ENCODE measurements around the gene FIP1L1.

The FIP1L1 gene

DNA sequence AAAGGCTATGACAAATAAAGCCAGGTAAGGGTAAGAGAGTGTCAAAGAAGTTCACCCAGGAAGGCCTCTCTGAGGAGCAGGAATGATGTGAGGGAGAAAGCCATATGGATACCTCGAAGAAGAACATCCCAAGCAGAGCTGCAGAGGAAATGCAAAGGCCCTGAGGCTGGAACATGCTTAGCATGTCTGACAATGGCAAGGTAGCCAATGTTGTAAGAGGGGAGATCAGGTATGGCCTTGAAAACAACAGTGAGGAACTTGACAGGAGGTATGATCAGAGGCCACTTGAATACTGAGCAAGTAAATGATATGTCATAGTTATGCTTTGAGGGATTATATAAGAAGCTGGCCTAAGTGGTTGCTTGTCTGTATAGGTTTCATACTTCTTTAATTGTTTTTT, 15.3 kb upstream of the FIP1L1 start:
- Histone ChIP-seq H3K4me3 (ENCODE audit: insufficient read depth, low read length, poor library complexity, severe bottlenecking) (no peak overlapping the region), H4K20me1 (ENCODE audit: low read depth, low read length) (no peaks in the 10 kb centered on the region), H3K27ac (ENCODE audit: low read depth, low read length) (no peak overlapping the region), H3K27me3 (ENCODE audit: low read length) (no peaks in the 10 kb centered on the region), H3K9me2 (replicated peaks; ENCODE audit: insufficient read depth, low read length) (no peaks in the 10 kb centered on the region), H2AFZ (ENCODE audit: low read depth, low read length, severe bottlenecking) (no peak overlapping the region), H3K79me2 (ENCODE audit: insufficient read depth, low read length) (peaks cover 57% of the 10 kb centered on the region), H3K36me3 (ENCODE audit: low read length) (no peaks in the 10 kb centered on the region), H3K9ac (ENCODE audit: low read length) (no peak overlapping the region), H3K4me2 (ENCODE audit: low read depth, low read length, poor library complexity, severe bottlenecking) (peak overlapping the region; percentile 96), H3K9me3 (ENCODE audit: insufficient read depth, low read length) (no peaks in the 10 kb centered on the region), H3F3A (ENCODE audit: insufficient read depth) (no peaks in the 10 kb centered on the region)
- TF ChIP-seq EZH2phosphoT487 (conservative IDR thresholded peaks at IDR 0.05; ENCODE audit: low read length) = no peak
- TF ChIP-seq, protein P1, sequence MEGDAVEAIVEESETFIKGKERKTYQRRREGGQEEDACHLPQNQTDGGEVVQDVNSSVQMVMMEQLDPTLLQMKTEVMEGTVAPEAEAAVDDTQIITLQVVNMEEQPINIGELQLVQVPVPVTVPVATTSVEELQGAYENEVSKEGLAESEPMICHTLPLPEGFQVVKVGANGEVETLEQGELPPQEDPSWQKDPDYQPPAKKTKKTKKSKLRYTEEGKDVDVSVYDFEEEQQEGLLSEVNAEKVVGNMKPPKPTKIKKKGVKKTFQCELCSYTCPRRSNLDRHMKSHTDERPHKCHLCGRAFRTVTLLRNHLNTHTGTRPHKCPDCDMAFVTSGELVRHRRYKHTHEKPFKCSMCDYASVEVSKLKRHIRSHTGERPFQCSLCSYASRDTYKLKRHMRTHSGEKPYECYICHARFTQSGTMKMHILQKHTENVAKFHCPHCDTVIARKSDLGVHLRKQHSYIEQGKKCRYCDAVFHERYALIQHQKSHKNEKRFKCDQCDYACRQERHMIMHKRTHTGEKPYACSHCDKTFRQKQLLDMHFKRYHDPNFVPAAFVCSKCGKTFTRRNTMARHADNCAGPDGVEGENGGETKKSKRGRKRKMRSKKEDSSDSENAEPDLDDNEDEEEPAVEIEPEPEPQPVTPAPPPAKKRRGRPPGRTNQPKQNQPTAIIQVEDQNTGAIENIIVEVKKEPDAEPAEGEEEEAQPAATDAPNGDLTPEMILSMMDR (IDR thresholded peaks at IDR 0.05; ENCODE audit: insufficient read depth, low read length, poor library complexity, severe bottlenecking) = no peak

DNA sequence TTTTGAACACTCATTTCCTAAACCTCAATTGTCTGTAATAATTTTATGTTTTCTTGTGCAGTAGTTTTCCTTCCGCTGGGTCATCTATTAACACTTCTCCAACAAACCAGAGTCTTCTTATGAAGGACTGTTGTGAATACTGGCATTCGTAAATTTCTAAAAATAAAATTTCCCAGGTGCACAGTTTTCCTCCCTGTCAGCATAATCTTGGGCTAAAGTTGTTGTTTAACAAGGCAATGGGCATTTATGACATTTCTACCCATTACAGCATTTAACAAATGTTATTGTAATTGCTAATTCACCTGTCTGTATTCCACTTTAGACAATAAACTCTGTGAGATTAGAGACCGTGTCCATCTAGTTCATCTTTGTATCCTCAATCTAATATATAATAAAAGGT, 12.8 kb upstream of the FIP1L1 start:
- Histone ChIP-seq H3K27ac (ENCODE audit: low read depth, low read length) (no peak overlapping the region), H3K36me3 (ENCODE audit: low read length) (no peaks in the 10 kb centered on the region), H3K79me2 (ENCODE audit: insufficient read depth, low read length) (peaks cover 48% of the 10 kb centered on the region), H3K4me3 (ENCODE audit: insufficient read depth, low read length, poor library complexity, severe bottlenecking) (peak overlapping the region; percentile 74), H3K27me3 (ENCODE audit: low read length) (no peaks in the 10 kb centered on the region), H3K9me3 (ENCODE audit: insufficient read depth, low read length) (no peaks in the 10 kb centered on the region), H3F3A (ENCODE audit: insufficient read depth) (no peaks in the 10 kb centered on the region), H3K9me2 (replicated peaks; ENCODE audit: insufficient read depth, low read length) (no peaks in the 10 kb centered on the region), H3K9ac (ENCODE audit: low read length) (peak overlapping the region; percentile 68), H3K4me2 (ENCODE audit: low read depth, low read length, poor library complexity, severe bottlenecking) (peak overlapping the region; percentile 96), H4K20me1 (ENCODE audit: low read depth, low read length) (no peaks in the 10 kb centered on the region), H2AFZ (ENCODE audit: low read depth, low read length, severe bottlenecking) (no peak overlapping the region)
- no peak for TF ChIP-seq EZH2phosphoT487 (conservative IDR thresholded peaks at IDR 0.05; ENCODE audit: low read length)
- TF ChIP-seq, protein P1 (IDR thresholded peaks at IDR 0.05; ENCODE audit: insufficient read depth, low read length, poor library complexity, severe bottlenecking) = no peak

DNA sequence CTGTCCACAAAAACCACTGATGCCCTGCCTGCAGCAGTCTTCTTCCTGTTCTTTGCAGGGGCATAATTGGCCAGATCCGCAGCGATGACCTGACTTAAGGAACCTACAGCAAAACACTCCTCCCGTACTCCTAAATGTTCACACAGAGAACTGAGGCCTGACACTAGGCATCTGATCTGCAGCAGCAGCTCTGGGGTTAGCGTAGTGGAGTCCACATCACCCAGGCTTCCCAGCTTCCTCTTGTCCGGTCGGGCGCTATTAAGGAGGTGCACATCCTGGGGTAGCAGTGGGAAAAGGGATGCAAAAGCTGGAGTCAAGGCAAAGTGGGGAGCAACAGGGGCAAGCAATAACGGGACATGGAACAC, 12.3 kb upstream of the FIP1L1 start:
- no peaks in the 10 kb centered on the region for H3K9me2 ChIP-seq (replicated peaks; ENCODE audit: insufficient read depth, low read length)
- H3K27me3 ChIP-seq (ENCODE audit: low read length) = no peaks in the 10 kb centered on the region
- H3K36me3 ChIP-seq (ENCODE audit: low read length) = no peaks in the 10 kb centered on the region
- no peaks in the 10 kb centered on the region for H4K20me1 ChIP-seq (ENCODE audit: low read depth, low read length)
- H3K27ac ChIP-seq (ENCODE audit: low read depth, low read length) = no peak overlapping the region
- no peaks in the 10 kb centered on the region for H3F3A ChIP-seq (ENCODE audit: insufficient read depth)
- peak overlapping the region; percentile 68 for H3K9ac ChIP-seq (ENCODE audit: low read length)
- H3K4me2 ChIP-seq (ENCODE audit: low read depth, low read length, poor library complexity, severe bottlenecking) = peak overlapping the region; percentile 96
- TF ChIP-seq EZH2phosphoT487 (conservative IDR thresholded peaks at IDR 0.05; ENCODE audit: low read length) = no peak
- TF ChIP-seq, protein P1 (IDR thresholded peaks at IDR 0.05; ENCODE audit: insufficient read depth, low read length, poor library complexity, severe bottlenecking) = no peak
- no peaks in the 10 kb centered on the region for H3K9me3 ChIP-seq (ENCODE audit: insufficient read depth, low read length)
- H3K4me3 ChIP-seq (ENCODE audit: insufficient read depth, low read length, poor library complexity, severe bottlenecking) = peak overlapping the region; percentile 74
- peak overlapping the region; percentile 78 for H2AFZ ChIP-seq (ENCODE audit: low read depth, low read length, severe bottlenecking)
- peaks cover 43% of the 10 kb centered on the region for H3K79me2 ChIP-seq (ENCODE audit: insufficient read depth, low read length)
